WTC11 (cell line): ENCODE results near the gene PIF1. TPM values are rescaled to one million over a fixed set of nuclear protein-coding genes. Genes with fewer than 3 reads are reported as not detected.
A peak's percentile ranks its signal among the peaks of the same experiment; 100 is the strongest.

Experiments
- ATAC-seq: fragments of 200-7000 bp; cut with Tn5 transposase; 2 replicates; pipeline ENCODE4 v1.10.0; 2021; ENCODE audit warnings: mild to moderate bottlenecking, moderate library complexity
- CTCF ChIA-PET: fragments of 300-600 bp; sonication (Branson Sonifier 250); formaldehyde crosslinking; loops from one replicate; lab custom pipeline; 2021; ENCODE audit warnings: antibody characterized with exemption; lab: Charles Lee
- POLR2A ChIA-PET: fragments of 350-600 bp; sonication (Branson Sonifier 250); formaldehyde crosslinking; loops from one replicate; lab custom pipeline; 2021; ENCODE audit warnings: antibody characterized with exemption; lab: Charles Lee
- DNase-seq: peaks from one replicate; pipeline ENCODE4 v3.0.0; 2021; ENCODE audit warnings: low spot score
- H3K27ac Mint-ChIP-seq: 2 replicates; pipeline ENCODE4 v1.8.0; 2021; ENCODE audit warnings: mixed read lengths
- H3K27me3 Mint-ChIP-seq: 2 replicates; pipeline ENCODE4 v1.8.0; 2021; ENCODE audit warnings: low read depth, mild to moderate bottlenecking, moderate library complexity, mixed read lengths
- H3K36me3 Mint-ChIP-seq: 2 replicates; pipeline ENCODE4 v1.8.0; 2021; ENCODE audit warnings: mixed read lengths
- H3K4me1 Mint-ChIP-seq: 2 replicates; pipeline ENCODE4 v1.8.0; 2022; ENCODE audit warnings: mixed read lengths
- H3K4me3 Mint-ChIP-seq: 2 replicates; pipeline ENCODE4 v1.8.0; 2021; ENCODE audit warnings: mild to moderate bottlenecking, moderate library complexity, mixed read lengths
- H3K9me3 Mint-ChIP-seq: 2 replicates; pipeline ENCODE4 v1.8.0; 2021; ENCODE audit warnings: mixed read lengths
- CREM ChIP-seq: sonication (generic); formaldehyde crosslinking; IDR thresholded peaks from 2 replicates; pipeline ENCODE4 v1.8.1; 2022; ENCODE audit warnings: mild to moderate bottlenecking, missing genetic modification reagents, moderate library complexity
- ELF4 ChIP-seq: sonication (generic); formaldehyde crosslinking; IDR thresholded peaks from 2 replicates; pipeline ENCODE4 v1.8.1; 2022; ENCODE audit warnings: low read depth, mild to moderate bottlenecking, moderate library complexity, missing genetic modification reagents
- GRHL2 ChIP-seq: fragments of 250-450 bp; sonication (Bioruptor Pico); IDR thresholded peaks from 2 replicates; pipeline ENCODE4 v1.8.0; 2022; ENCODE audit warnings: mild to moderate bottlenecking, moderate library complexity; ENCODE audit not compliant: insufficient replicate concordance, severe bottlenecking
- GTF2I ChIP-seq: fragments of 250-450 bp; sonication (Bioruptor Pico); conservative IDR thresholded peaks from 2 replicates; pipeline ENCODE4 v1.4.0; 2021; ENCODE audit warnings: mild to moderate bottlenecking
- IRF2 ChIP-seq: sonication (generic); formaldehyde crosslinking; IDR thresholded peaks from 2 replicates; pipeline ENCODE4 v1.8.0; 2022; ENCODE audit warnings: low read depth, missing genetic modification reagents, borderline replicate concordance
- NFATC4 ChIP-seq: fragments of 250-450 bp; sonication (Bioruptor Pico); IDR thresholded peaks from 2 replicates; pipeline ENCODE4 v1.9.0; 2021; ENCODE audit warnings: mild to moderate bottlenecking
- NFYB ChIP-seq: sonication (generic); formaldehyde crosslinking; conservative IDR thresholded peaks from 2 replicates; pipeline ENCODE4 v1.8.0; 2022; ENCODE audit warnings: low read depth, missing genetic modification reagents
- OVOL2 ChIP-seq: fragments of 250-450 bp; sonication (Bioruptor Pico); IDR thresholded peaks from 2 replicates; pipeline ENCODE4 v1.9.0; 2021; ENCODE audit warnings: mild to moderate bottlenecking, borderline replicate concordance
- RELA ChIP-seq: sonication (generic); formaldehyde crosslinking; IDR thresholded peaks from 2 replicates; pipeline ENCODE4 v1.8.1; 2022; ENCODE audit warnings: missing genetic modification reagents, mild to moderate bottlenecking, borderline replicate concordance
- RORB ChIP-seq: fragments of 250-450 bp; sonication (Bioruptor Pico); IDR thresholded peaks from 2 replicates; pipeline ENCODE4 v1.9.0; 2021; ENCODE audit warnings: mild to moderate bottlenecking
- SMAD3 ChIP-seq: sonication (generic); formaldehyde crosslinking; IDR thresholded peaks from 2 replicates; pipeline ENCODE4 v1.8.0; 2022; ENCODE audit warnings: missing genetic modification reagents, mild to moderate bottlenecking, borderline replicate concordance
- TEAD1 ChIP-seq: sonication (generic); formaldehyde crosslinking; IDR thresholded peaks from 2 replicates; pipeline ENCODE4 v1.8.0; 2022; ENCODE audit warnings: mild to moderate bottlenecking, missing genetic modification reagents
- ZNF121 ChIP-seq: sonication (generic); formaldehyde crosslinking; IDR thresholded peaks from 2 replicates; pipeline ENCODE4 v1.8.0; 2023; ENCODE audit warnings: missing genetic modification reagents
- ZNF138 ChIP-seq: sonication (generic); formaldehyde crosslinking; conservative IDR thresholded peaks from 2 replicates; pipeline ENCODE4 v1.8.1; 2022; ENCODE audit warnings: mild to moderate bottlenecking, moderate library complexity, missing genetic modification reagents
- ZNF232 ChIP-seq: sonication (generic); formaldehyde crosslinking; IDR thresholded peaks from 2 replicates; pipeline ENCODE4 v1.8.0; 2022; ENCODE audit warnings: mild to moderate bottlenecking, missing genetic modification reagents
- ZNF263 ChIP-seq: sonication (generic); formaldehyde crosslinking; IDR thresholded peaks from 2 replicates; pipeline ENCODE4 v1.8.1; 2022; ENCODE audit warnings: low read depth, mild to moderate bottlenecking, moderate library complexity, missing genetic modification reagents
- ZNF396 ChIP-seq: fragments of 250-450 bp; sonication (Bioruptor Pico); IDR thresholded peaks from 2 replicates; pipeline ENCODE4 v1.8.0; 2021; ENCODE audit warnings: mild to moderate bottlenecking, moderate library complexity, borderline replicate concordance
- total RNA-seq: library from RNA; stranded (reverse); gene quantifications from 3 replicates; pipeline ENCODE4 v1.2.3, GENCODE V29; 2021
- TF ChIP-seq, protein P1 (sequence below): fragments of 250-450 bp; sonication (Bioruptor Pico); IDR thresholded peaks from 2 replicates; pipeline ENCODE4 v1.9.0; 2021; ENCODE audit warnings: moderate library complexity, mild to moderate bottlenecking, inconsistent platforms, borderline replicate concordance
- TF ChIP-seq, protein P2 (sequence below): sonication (generic); formaldehyde crosslinking; IDR thresholded peaks from 2 replicates; pipeline ENCODE4 v1.8.0; 2022; ENCODE audit warnings: mild to moderate bottlenecking, missing genetic modification reagents
- TF ChIP-seq, protein P3 (sequence below): fragments of 250-450 bp; sonication (Bioruptor Pico); IDR thresholded peaks from 2 replicates; pipeline ENCODE4 v1.8.0; 2021; ENCODE audit warnings: mild to moderate bottlenecking
- TF ChIP-seq, protein P4 (sequence below): sonication (generic); formaldehyde crosslinking; IDR thresholded peaks from 2 replicates; pipeline ENCODE4 v1.8.1; 2023; ENCODE audit warnings: mild to moderate bottlenecking, missing genetic modification reagents, moderate library complexity
- TF ChIP-seq, protein P5 (sequence below): sonication (generic); formaldehyde crosslinking; IDR thresholded peaks from 2 replicates; pipeline ENCODE4 v1.8.1; 2022; ENCODE audit warnings: low read depth, mild to moderate bottlenecking, moderate library complexity, missing genetic modification reagents, borderline replicate concordance
- TF ChIP-seq, protein P6 (sequence below): sonication (generic); formaldehyde crosslinking; IDR thresholded peaks from 2 replicates; pipeline ENCODE4 v1.8.1; 2023; ENCODE audit warnings: mild to moderate bottlenecking, missing genetic modification reagents, moderate library complexity
- TF ChIP-seq, protein P7 (sequence below): sonication (generic); formaldehyde crosslinking; IDR thresholded peaks from 2 replicates; pipeline ENCODE4 v1.8.1; 2022; ENCODE audit warnings: missing genetic modification reagents, borderline replicate concordance
- TF ChIP-seq, protein P8 (sequence below): fragments of 250-450 bp; sonication (Bioruptor Pico); IDR thresholded peaks from 2 replicates; pipeline ENCODE4 v1.9.0; 2021; ENCODE audit warnings: mild to moderate bottlenecking, borderline replicate concordance

PIF1 gene
- total RNA-seq, 1 experiment from 2014 or later: 249 TPM

DNA sequence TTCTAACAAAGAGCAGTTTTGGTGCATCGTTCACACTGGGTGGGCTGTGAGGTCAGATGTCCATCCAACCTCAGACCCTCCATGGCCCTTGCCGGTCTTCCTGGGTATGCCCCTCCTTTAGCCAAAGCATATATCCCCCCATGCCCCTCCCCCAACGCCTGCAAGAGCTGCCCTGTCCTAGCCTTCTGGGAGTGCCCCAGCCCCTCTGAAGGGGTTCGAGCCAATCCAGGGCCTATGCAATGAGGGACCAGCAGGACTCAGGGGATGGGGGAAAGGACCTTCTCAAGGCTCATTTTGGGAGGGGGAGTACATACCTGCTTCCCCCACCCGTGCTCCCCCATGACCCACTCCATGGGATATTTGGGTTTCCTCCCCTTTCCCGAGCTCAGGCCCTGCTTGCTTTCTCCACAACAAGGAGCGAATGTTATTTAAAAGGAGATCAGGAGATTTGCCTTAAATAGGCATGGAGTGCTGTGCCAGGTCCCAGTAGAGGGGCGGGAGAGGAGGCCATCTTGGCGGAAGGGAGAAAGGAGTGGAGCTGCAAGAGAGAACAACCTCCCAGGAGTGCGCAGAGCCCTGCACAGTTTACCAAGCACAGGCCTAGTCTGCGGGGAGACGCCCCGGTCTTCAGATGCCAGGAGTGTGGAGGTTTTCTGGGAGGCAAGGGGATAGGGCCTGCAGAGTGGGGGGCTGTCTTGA lies 18.2 kb downstream of the PIF1 start:
- H3K9me3 Mint-ChIP-seq: no peaks in the 10 kb centered on the region
- peak overlapping the region; percentile 98 for H3K27ac Mint-ChIP-seq
- peaks cover 3% of the 10 kb centered on the region; the same call in 1 of the 2 replicates for H3K36me3 Mint-ChIP-seq
- peak overlapping the region; percentile 54 for H3K4me3 Mint-ChIP-seq
- no peaks in the 10 kb centered on the region; the same call in 1 of the 2 replicates for H3K27me3 Mint-ChIP-seq
- DNase-seq (peak; percentile 59), ATAC-seq (peak; percentile 18)
- ChIA-PET POLR2A (interaction anchor here (0.7 to 5.6 kb wide), 17 partner anchors 16 to 106 kb away, joined by 3 to 33 read pairs (median 7); partner anchors contain the start of genes ANKDD1A, PIF1, PLEKHO2 and RBPMS2), CTCF (interaction anchor here (0.6 to 7.6 kb wide), 11 partner anchors 27 to 116 kb away, joined by 3 to 122 read pairs (median 25); partner anchors contain the start of gene RBPMS2)
- peaks cover 68% of the 10 kb centered on the region for H3K4me1 Mint-ChIP-seq
- TF ChIP-seq ZNF263 (CRISPR knock-in tag) (no peak), GTF2I (CRISPR knock-in tag) (no peak), OVOL2 (CRISPR knock-in tag) (no peak), NFYB (CRISPR knock-in tag) (no peak), CREM (CRISPR knock-in tag) (no peak), NFATC4 (CRISPR knock-in tag) (no peak), IRF2 (no peak), RELA (CRISPR knock-in tag) (no peak), ELF4 (CRISPR knock-in tag) (no peak), RORB (CRISPR knock-in tag) (no peak), GRHL2 (CRISPR knock-in tag) (no peak), TEAD1 (peak; percentile 60; the same call in 1 of the 2 replicates), ZNF121 (CRISPR knock-in tag) (peak; percentile 87), SMAD3 (no peak), ZNF138 (CRISPR knock-in tag) (no peak; the same call in 1 of the 2 replicates), ZNF396 (CRISPR knock-in tag) (no peak), ZNF232 (no peak)
- TF ChIP-seq, protein P1, sequence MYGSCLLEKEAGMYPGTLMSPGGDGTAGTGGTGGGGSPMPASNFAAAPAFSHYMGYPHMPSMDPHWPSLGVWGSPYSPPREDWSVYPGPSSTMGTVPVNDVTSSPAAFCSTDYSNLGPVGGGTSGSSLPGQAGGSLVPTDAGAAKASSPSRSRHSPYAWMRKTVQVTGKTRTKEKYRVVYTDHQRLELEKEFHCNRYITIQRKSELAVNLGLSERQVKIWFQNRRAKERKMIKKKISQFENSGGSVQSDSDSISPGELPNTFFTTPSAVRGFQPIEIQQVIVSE (CRISPR knock-in tag): no peak
- TF ChIP-seq, protein P2, sequence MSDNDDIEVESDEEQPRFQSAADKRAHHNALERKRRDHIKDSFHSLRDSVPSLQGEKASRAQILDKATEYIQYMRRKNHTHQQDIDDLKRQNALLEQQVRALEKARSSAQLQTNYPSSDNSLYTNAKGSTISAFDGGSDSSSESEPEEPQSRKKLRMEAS (CRISPR knock-in tag): no peak
- TF ChIP-seq, protein P3, sequence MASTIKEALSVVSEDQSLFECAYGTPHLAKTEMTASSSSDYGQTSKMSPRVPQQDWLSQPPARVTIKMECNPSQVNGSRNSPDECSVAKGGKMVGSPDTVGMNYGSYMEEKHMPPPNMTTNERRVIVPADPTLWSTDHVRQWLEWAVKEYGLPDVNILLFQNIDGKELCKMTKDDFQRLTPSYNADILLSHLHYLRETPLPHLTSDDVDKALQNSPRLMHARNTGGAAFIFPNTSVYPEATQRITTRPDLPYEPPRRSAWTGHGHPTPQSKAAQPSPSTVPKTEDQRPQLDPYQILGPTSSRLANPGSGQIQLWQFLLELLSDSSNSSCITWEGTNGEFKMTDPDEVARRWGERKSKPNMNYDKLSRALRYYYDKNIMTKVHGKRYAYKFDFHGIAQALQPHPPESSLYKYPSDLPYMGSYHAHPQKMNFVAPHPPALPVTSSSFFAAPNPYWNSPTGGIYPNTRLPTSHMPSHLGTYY: 0 out of 2 replicates have a peak, but pooled peaks have one; percentile 31
- TF ChIP-seq, protein P4, sequence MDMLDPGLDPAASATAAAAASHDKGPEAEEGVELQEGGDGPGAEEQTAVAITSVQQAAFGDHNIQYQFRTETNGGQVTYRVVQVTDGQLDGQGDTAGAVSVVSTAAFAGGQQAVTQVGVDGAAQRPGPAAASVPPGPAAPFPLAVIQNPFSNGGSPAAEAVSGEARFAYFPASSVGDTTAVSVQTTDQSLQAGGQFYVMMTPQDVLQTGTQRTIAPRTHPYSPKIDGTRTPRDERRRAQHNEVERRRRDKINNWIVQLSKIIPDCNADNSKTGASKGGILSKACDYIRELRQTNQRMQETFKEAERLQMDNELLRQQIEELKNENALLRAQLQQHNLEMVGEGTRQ (CRISPR knock-in tag): no peak
- TF ChIP-seq, protein P5, sequence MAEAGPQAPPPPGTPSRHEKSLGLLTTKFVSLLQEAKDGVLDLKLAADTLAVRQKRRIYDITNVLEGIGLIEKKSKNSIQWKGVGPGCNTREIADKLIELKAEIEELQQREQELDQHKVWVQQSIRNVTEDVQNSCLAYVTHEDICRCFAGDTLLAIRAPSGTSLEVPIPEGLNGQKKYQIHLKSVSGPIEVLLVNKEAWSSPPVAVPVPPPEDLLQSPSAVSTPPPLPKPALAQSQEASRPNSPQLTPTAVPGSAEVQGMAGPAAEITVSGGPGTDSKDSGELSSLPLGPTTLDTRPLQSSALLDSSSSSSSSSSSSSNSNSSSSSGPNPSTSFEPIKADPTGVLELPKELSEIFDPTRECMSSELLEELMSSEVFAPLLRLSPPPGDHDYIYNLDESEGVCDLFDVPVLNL: no peak
- TF ChIP-seq, protein P6, sequence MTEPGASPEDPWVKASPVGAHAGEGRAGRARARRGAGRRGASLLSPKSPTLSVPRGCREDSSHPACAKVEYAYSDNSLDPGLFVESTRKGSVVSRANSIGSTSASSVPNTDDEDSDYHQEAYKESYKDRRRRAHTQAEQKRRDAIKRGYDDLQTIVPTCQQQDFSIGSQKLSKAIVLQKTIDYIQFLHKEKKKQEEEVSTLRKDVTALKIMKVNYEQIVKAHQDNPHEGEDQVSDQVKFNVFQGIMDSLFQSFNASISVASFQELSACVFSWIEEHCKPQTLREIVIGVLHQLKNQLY (CRISPR knock-in tag): no peak
- TF ChIP-seq, protein P7, sequence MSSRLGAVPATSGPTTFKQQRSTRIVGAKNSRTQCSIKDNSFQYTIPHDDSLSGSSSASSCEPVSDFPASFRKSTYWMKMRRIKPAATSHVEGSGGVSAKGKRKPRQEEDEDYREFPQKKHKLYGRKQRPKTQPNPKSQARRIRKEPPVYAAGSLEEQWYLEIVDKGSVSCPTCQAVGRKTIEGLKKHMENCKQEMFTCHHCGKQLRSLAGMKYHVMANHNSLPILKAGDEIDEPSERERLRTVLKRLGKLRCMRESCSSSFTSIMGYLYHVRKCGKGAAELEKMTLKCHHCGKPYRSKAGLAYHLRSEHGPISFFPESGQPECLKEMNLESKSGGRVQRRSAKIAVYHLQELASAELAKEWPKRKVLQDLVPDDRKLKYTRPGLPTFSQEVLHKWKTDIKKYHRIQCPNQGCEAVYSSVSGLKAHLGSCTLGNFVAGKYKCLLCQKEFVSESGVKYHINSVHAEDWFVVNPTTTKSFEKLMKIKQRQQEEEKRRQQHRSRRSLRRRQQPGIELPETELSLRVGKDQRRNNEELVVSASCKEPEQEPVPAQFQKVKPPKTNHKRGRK (CRISPR knock-in tag): no peak
- TF ChIP-seq, protein P8, sequence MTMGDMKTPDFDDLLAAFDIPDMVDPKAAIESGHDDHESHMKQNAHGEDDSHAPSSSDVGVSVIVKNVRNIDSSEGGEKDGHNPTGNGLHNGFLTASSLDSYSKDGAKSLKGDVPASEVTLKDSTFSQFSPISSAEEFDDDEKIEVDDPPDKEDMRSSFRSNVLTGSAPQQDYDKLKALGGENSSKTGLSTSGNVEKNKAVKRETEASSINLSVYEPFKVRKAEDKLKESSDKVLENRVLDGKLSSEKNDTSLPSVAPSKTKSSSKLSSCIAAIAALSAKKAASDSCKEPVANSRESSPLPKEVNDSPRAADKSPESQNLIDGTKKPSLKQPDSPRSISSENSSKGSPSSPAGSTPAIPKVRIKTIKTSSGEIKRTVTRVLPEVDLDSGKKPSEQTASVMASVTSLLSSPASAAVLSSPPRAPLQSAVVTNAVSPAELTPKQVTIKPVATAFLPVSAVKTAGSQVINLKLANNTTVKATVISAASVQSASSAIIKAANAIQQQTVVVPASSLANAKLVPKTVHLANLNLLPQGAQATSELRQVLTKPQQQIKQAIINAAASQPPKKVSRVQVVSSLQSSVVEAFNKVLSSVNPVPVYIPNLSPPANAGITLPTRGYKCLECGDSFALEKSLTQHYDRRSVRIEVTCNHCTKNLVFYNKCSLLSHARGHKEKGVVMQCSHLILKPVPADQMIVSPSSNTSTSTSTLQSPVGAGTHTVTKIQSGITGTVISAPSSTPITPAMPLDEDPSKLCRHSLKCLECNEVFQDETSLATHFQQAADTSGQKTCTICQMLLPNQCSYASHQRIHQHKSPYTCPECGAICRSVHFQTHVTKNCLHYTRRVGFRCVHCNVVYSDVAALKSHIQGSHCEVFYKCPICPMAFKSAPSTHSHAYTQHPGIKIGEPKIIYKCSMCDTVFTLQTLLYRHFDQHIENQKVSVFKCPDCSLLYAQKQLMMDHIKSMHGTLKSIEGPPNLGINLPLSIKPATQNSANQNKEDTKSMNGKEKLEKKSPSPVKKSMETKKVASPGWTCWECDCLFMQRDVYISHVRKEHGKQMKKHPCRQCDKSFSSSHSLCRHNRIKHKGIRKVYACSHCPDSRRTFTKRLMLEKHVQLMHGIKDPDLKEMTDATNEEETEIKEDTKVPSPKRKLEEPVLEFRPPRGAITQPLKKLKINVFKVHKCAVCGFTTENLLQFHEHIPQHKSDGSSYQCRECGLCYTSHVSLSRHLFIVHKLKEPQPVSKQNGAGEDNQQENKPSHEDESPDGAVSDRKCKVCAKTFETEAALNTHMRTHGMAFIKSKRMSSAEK (CRISPR knock-in tag): no peak
